Vagina (tissue), 2 donors: ENCODE measurements around the gene MAX.

ENCODE experiments used
- CTCF ChIP-seq, 3 experiments: fragments of 450-650 bp in 2 of 3; fragments of 200-600 bp in 1 of 3; sonication (generic) in 1 of 3; IDR thresholded peaks; one replicate each; pipeline ENCODE4 v1.5.1; 2017 to 2019; ENCODE audit warnings: antibody characterized with exemption in 3 of 3, mild to moderate bottlenecking in 2 of 3, moderate library complexity in 2 of 3
- POLR2AphosphoS5 ChIP-seq, 2 donors: sonication (generic); formaldehyde crosslinking; IDR thresholded peaks; one replicate each; pipeline ENCODE4 v1.9.0; 2017; ENCODE audit warnings: antibody characterized with exemption in 2 of 2, mild to moderate bottlenecking in 2 of 2, low read depth in 1 of 2; ENCODE audit not compliant: insufficient read depth in 1 of 2

DNA sequence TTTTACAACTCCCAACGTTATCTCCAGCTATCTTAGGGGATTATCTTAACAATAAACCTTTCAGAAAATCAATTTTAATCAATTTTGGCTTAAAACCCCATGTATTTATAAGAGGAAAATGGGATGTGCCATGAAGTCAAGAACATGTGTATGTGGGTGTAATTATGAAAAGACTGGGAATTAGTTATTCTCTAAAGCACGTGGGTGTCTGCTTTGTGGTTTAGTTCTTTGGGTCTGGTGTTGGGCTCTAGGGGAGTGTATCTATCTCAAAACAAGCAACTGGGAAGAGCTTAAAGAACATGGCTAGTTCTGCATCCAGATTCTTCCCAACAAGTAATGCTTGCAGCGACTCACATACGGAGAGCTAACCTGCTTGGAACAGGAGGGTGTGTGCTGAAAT is 40.1 kb upstream of the MAX start:
- TF ChIP-seq CTCF (IDR thresholded peaks at IDR 0.05) (no peak), POLR2AphosphoS5 (IDR thresholded peaks at IDR 0.05; ENCODE audit: insufficient read depth in 1 of 2, low read depth in 1 of 2) (no peak)
